Lower leg skin (tissue), 3 donors: ENCODE measurements around the gene ZNF804B.

Experiments
- POLR2A ChIP-seq, 2 donors: fragments of 450-650 bp; IDR thresholded peaks; one replicate each; pipeline ENCODE4 v1.6.1; 2016 to 2017; ENCODE audit warnings: antibody characterized with exemption in 2 of 2, mild to moderate bottlenecking in 1 of 2, moderate library complexity in 1 of 2
- TF ChIP-seq, protein P1 (sequence below), 3 donors: fragments of 450-650 bp; IDR thresholded peaks; one replicate each; pipeline ENCODE4 v1.5.1; 2016; ENCODE audit warnings: antibody characterized with exemption in 3 of 3, mild to moderate bottlenecking in 3 of 3, moderate library complexity in 2 of 3

DNA sequence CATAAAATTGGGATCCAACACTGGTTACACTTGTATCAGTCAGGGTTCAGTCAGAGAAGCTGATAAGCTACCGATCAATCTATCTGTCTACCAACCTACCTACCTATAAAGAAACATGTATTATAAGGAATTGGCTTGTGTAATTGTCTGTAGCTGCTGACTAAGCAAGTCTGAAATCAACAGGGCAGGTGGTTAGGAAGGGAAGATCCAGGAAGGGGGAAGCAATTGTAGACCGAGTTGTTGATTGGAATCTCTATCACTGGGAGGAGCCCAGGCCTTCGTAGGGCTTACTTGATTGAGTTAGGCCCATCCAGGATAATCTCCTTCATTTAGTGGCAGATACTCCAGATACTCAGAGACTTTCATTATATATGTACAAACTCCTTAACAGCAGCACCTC lies 307.5 kb downstream of the ZNF804B start:
- TF ChIP-seq, protein P1, sequence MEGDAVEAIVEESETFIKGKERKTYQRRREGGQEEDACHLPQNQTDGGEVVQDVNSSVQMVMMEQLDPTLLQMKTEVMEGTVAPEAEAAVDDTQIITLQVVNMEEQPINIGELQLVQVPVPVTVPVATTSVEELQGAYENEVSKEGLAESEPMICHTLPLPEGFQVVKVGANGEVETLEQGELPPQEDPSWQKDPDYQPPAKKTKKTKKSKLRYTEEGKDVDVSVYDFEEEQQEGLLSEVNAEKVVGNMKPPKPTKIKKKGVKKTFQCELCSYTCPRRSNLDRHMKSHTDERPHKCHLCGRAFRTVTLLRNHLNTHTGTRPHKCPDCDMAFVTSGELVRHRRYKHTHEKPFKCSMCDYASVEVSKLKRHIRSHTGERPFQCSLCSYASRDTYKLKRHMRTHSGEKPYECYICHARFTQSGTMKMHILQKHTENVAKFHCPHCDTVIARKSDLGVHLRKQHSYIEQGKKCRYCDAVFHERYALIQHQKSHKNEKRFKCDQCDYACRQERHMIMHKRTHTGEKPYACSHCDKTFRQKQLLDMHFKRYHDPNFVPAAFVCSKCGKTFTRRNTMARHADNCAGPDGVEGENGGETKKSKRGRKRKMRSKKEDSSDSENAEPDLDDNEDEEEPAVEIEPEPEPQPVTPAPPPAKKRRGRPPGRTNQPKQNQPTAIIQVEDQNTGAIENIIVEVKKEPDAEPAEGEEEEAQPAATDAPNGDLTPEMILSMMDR (IDR thresholded peaks at IDR 0.05): no peak
- TF ChIP-seq POLR2A (IDR thresholded peaks at IDR 0.05): no peak
